Left ventricle myocardium inferior (tissue), 1 donor: Measurements from ENCODE around the gene CCL15. TPM values are rescaled to one million over a fixed set of nuclear protein-coding genes. Genes with fewer than 3 reads are reported as not detected.

Source experiments
- DNase-seq: peaks from one replicate; pipeline ENCODE4 v3.0.0-alpha.2; 2020
- H3K27ac ChIP-seq: fragments of 200-600 bp; replicated peaks from 2 replicates; pipeline ENCODE4 v1.8.0; 2021
- H3K27me3 ChIP-seq: fragments of 200-600 bp; 2 replicates; pipeline ENCODE4 v1.8.0; 2021; ENCODE audit warnings: low read depth
- H3K36me3 ChIP-seq: fragments of 200-600 bp; 2 replicates; pipeline ENCODE4 v1.8.0; 2021
- H3K4me1 ChIP-seq: fragments of 200-600 bp; 2 replicates; pipeline ENCODE4 v1.8.0; 2021
- H3K4me3 ChIP-seq: fragments of 200-600 bp; 2 replicates; pipeline ENCODE4 v1.8.0; 2021; ENCODE audit warnings: mild to moderate bottlenecking, moderate library complexity
- H3K9me3 ChIP-seq: fragments of 200-600 bp; replicated peaks from 2 replicates; pipeline ENCODE4 v1.8.0; 2021
- CTCF ChIP-seq: fragments of 200-600 bp; IDR thresholded peaks from 2 replicates; pipeline ENCODE4 v1.8.0; 2021; ENCODE audit warnings: antibody characterized with exemption, mild to moderate bottlenecking, borderline replicate concordance
- intact Hi-C: fragments of 100-400 bp; cut with micrococcal nuclease; formaldehyde crosslinking; loops from one replicate; pipeline ENCODE4 v1.11.0; 2022
- total RNA-seq: library from RNA; stranded (reverse); fragmentation: NEBNext Ultra II Directional; extraction: Animal tissue kit (Norgen Biotek cat#: 25700); gene quantifications from one replicate; pipeline ENCODE4 v1.2.1, GENCODE V29; 2021
- donor health status: DM: no; HTN: yes; CAD: no; lungs with severe emphysema.

Gene CCL15
- total RNA-seq, 1 donor from 2014 or later: not detected

DNA sequence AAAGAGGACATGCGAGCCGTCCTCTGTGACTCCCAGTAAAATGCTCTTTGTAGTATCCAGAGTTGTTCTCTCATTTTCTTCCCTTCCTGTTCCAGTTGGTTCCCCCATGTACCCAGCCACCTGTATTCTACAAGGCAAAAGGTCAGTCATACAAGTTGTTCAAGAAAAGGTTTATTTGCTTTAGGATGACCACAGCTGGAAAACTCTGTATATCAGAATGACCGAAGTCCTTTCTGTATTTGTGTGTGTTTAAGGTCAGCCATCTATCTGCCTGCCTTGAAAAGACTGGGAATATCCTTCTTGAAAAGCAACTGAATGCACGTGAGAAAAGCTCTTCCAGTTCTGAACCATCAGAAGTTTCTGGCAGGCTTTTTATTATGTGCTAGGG lies 28.4 kb downstream of the CCL15 start:
- DNase-seq: no peak
- Histone ChIP-seq H3K27me3 (no peaks in the 10 kb centered on the region), H3K4me1 (peaks cover 28% of the 10 kb centered on the region), H3K4me3 (no peak overlapping the region), H3K27ac (peak overlapping the region; percentile 47), H3K36me3 (no peaks in the 10 kb centered on the region), H3K9me3 (no peaks in the 10 kb centered on the region)
- intact Hi-C loops: no loop called here
- no peak for TF ChIP-seq CTCF

DNA sequence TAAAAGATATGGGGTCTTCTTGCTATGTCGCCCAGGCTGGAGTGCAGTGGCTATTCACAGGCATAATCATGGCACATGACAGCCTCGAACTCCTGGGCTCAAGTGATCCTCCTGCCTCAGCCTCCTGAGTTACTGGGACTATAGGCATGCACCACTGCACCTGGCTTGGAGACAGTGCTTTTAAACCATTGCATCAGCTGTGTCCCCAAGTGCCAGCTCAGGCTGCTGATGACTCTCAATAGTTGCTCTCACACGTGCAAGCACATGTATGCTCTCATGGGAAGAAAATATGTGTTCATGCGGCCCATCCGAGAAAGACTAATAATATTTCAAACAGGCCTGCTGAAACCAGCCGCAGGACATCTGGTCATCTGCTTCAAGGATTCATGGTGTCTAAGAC lies 28.8 kb downstream of the CCL15 start:
- intact Hi-C loops: no loop called here
- H3K27ac ChIP-seq: peak overlapping the region; percentile 47

GRCh38 chr17:35972066-35972465 lies 29.3 kb downstream of the CCL15 start:
- no peak for TF ChIP-seq CTCF
- Histone ChIP-seq H3K9me3 (no peaks in the 10 kb centered on the region), H3K4me3 (no peak overlapping the region), H3K27me3 (no peaks in the 10 kb centered on the region), H3K4me1 (peaks cover 28% of the 10 kb centered on the region), H3K36me3 (no peaks in the 10 kb centered on the region), H3K27ac (peak overlapping the region; percentile 47)
- intact Hi-C loops: no loop called here
- DNase-seq: no peak

More for the DNA sequence above, 28.8 kb downstream of the CCL15 start:
- no peaks in the 10 kb centered on the region for H3K27me3 ChIP-seq
- H3K4me1 ChIP-seq: peaks cover 28% of the 10 kb centered on the region
- H3K36me3 ChIP-seq: no peaks in the 10 kb centered on the region
- no peaks in the 10 kb centered on the region for H3K9me3 ChIP-seq
- H3K4me3 ChIP-seq: no peak overlapping the region
- TF ChIP-seq CTCF: no peak
- no peak for DNase-seq

GRCh38 chr17:35969558-35970380 lies 31.6 kb downstream of the CCL15 start:
- TF ChIP-seq CTCF: peak; percentile 85
- no peaks in the 10 kb centered on the region for H3K9me3 ChIP-seq
- H3K27ac ChIP-seq: no peak overlapping the region
- no peaks in the 10 kb centered on the region for H3K27me3 ChIP-seq
- H3K4me1 ChIP-seq: peaks cover 25% of the 10 kb centered on the region
- H3K4me3 ChIP-seq: no peak overlapping the region
- intact Hi-C loops: loop anchor here (5.0 to 10.0 kb wide), 2 partner anchors 173 to 515 kb away; partner anchors contain the start of gene ZNHIT3
- H3K36me3 ChIP-seq: no peaks in the 10 kb centered on the region
- DNase-seq: peak; percentile 42

DNA sequence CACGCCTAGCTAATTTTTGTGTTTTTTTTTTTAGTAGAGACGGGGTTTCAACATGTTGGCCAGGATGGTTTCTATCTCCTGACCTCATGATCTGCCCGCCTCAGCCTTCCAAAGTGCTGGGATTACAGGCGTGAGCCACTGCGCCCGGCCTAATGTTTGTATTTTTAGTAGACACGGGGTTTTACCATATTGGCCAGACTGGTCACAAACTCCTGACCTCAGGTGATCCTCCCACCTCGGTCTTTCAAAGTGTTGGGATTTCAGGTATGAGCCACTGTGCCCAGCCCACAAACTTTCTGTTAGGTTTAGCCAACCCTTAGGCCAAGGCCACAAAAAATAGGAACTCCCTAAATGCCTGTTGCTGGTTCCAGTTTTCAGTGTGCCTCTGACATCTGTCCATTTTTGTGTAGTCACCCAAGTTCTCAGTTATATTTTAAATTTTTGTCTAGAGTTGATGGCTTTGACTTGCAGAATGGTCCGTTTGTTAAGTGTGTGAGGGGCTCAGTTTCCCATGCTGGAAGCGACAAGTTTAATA lies 32.8 kb downstream of the CCL15 start:
- no peak for TF ChIP-seq CTCF
- no peak overlapping the region for H3K4me3 ChIP-seq
- peaks cover 20% of the 10 kb centered on the region for H3K4me1 ChIP-seq
- no peak overlapping the region for H3K27ac ChIP-seq
- DNase-seq: no peak
- H3K27me3 ChIP-seq: no peaks in the 10 kb centered on the region
- intact Hi-C loops: loop anchor here (5.0 to 10.0 kb wide), 2 partner anchors 174 to 516 kb away; partner anchors contain the start of gene ZNHIT3
- no peaks in the 10 kb centered on the region for H3K36me3 ChIP-seq
- H3K9me3 ChIP-seq: no peaks in the 10 kb centered on the region
